ENCODE measurements around the gene CDKN2AIPNL. TPM values are rescaled to one million over a fixed set of nuclear protein-coding genes. Genes with fewer than 3 reads are reported as not detected.

CDKN2AIPNL gene, protein sequence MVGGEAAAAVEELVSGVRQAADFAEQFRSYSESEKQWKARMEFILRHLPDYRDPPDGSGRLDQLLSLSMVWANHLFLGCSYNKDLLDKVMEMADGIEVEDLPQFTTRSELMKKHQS
- total RNA-seq = 6.0 TPM

- no peaks in the 10 kb centered on the region for H3K27me3 ChIP-seq
- intact Hi-C loops (cut with DNase I) = loop anchor here (1.0 to 10.0 kb wide), 5 partner anchors 44 to 166 kb away; partner anchors contain the start of genes CDKL3 and JADE2
- peaks cover 2 to 22% of the 10 kb centered on the region in 2 donors for H3K4me1 ChIP-seq
- peak within 1 kb of the TSS; percentile 65 to 81 for H3K4me3 ChIP-seq
- peak; percentile 83 to 89 (median 86) for TF ChIP-seq CTCF (IDR thresholded peaks at IDR 0.05)
- peaks cover 0 to 2% of the 10 kb centered on the region in 2 donors for H3K36me3 ChIP-seq
- H3K27ac ChIP-seq = peak within 1 kb of the TSS; percentile 66 to 72
- peak; percentile 49 to 94 for DNase-seq (ENCODE audit: low spot score in 2 of 2)
- H3K9me3 ChIP-seq = no peaks in the 10 kb centered on the region
These were observed at the start of gene CDKN2AIPNL for GRCh38 chr5:134411546-134412266. Gene CDKN2AIPNL (minus strand): TSS chr5:134411881. CDS start chr5:134411854, 27 bp downstream.

DNA sequence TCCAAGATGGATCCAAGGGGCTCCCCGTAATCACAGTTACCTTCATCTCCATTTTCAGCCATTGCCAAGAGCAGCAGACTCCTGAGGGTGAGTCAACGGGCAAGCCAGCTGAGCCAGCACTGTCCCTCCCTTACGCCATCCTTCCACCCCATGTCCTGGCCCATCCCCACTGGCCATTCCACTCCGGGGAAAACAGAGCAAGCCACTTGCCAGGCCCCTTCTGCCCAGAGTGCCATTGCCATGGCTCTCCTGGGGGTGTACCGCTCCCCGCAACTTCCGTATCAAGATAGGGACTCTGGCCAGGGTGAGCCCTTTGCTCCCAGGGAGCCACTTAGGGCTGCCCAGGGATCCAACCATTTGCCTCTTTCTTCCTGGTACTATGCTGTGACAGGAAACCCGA, 48.9 kb upstream of the CDKN2AIPNL start:
- Histone ChIP-seq H3K27me3 (no peaks in the 10 kb centered on the region), H3K9me3 (no peaks in the 10 kb centered on the region), H3K4me1 (peaks cover 3 to 15% of the 10 kb centered on the region in 2 donors), H3K27ac (no peak overlapping the region), H3K4me3 (no peak overlapping the region), H3K36me3 (no peaks in the 10 kb centered on the region)
- intact Hi-C loops (cut with DNase I) = loop anchor here (5.0 kb wide), 1 partner anchor 122 kb away; no protein-coding TSS in a partner anchor
- DNase-seq (ENCODE audit: low spot score in 2 of 2) = no peak
- no peak for TF ChIP-seq CTCF (IDR thresholded peaks at IDR 0.05)

GRCh38 chr5:134459491-134459890, 47.8 kb upstream of the CDKN2AIPNL start:
- Histone ChIP-seq H3K27me3 (no peaks in the 10 kb centered on the region), H3K9me3 (no peaks in the 10 kb centered on the region), H3K27ac (no peak overlapping the region), H3K4me3 (no peak overlapping the region), H3K4me1 (peaks cover 0 to 8% of the 10 kb centered on the region in 2 donors), H3K36me3 (no peaks in the 10 kb centered on the region)
- no peak for DNase-seq (ENCODE audit: low spot score in 2 of 2)
- intact Hi-C loops (cut with DNase I) = no loop called here
- TF ChIP-seq CTCF (IDR thresholded peaks at IDR 0.05) = no peak

GRCh38 chr5:134459010-134459403, 47.3 kb upstream of the CDKN2AIPNL start:
- Histone ChIP-seq H3K36me3 (no peaks in the 10 kb centered on the region), H3K9me3 (no peaks in the 10 kb centered on the region), H3K27me3 (no peaks in the 10 kb centered on the region), H3K4me1 (peaks cover 0 to 8% of the 10 kb centered on the region in 2 donors), H3K27ac (no peak overlapping the region), H3K4me3 (no peak overlapping the region)
- no peak for TF ChIP-seq CTCF (IDR thresholded peaks at IDR 0.05)
- no peak for DNase-seq (ENCODE audit: low spot score in 2 of 2)
- intact Hi-C loops (cut with DNase I) = no loop called here

- intact Hi-C loops (cut with DNase I) = no loop called here
- no peaks in the 10 kb centered on the region for H3K36me3 ChIP-seq
- peak overlapping the region in 1 of 2 donors; percentile 22 for H3K27ac ChIP-seq
- peaks cover 0 to 8% of the 10 kb centered on the region in 2 donors for H3K4me1 ChIP-seq
- H3K9me3 ChIP-seq = no peaks in the 10 kb centered on the region
- H3K27me3 ChIP-seq = no peaks in the 10 kb centered on the region
- DNase-seq (ENCODE audit: low spot score in 2 of 2) = peak in 1 of 2 donors; percentile 82
- no peak overlapping the region for H3K4me3 ChIP-seq
- no peak for TF ChIP-seq CTCF (IDR thresholded peaks at IDR 0.05)
These were observed 46.7 kb upstream of the CDKN2AIPNL start for GRCh38 chr5:134458234-134459009.

All from ascending aorta (tissue), 2 donors.